Trophoblast cell (in vitro differentiated cells and primary cell): ENCODE data around the gene GHR.

Source experiments
- DNase-seq, 2 donors: peaks; one replicate each; pipeline ENCODE4 v3.0.0-alpha.2; 2016
- H2AFZ ChIP-seq: 2 replicates; pipeline ENCODE4 v1.6.1; 2013; ENCODE audit warnings: low read length, moderate library complexity, mild to moderate bottlenecking; ENCODE audit not compliant: insufficient read depth, poor library complexity
- H2AK5ac ChIP-seq: 2 replicates; pipeline ENCODE4 v1.6.1; 2013; ENCODE audit warnings: mild to moderate bottlenecking, low read length
- H2BK120ac ChIP-seq: 2 replicates; pipeline ENCODE4 v1.6.1; 2013; ENCODE audit warnings: low read length, mild to moderate bottlenecking, moderate library complexity; ENCODE audit not compliant: insufficient read depth, poor library complexity
- H2BK12ac ChIP-seq: 2 replicates; pipeline ENCODE4 v1.6.1; 2013; ENCODE audit warnings: mild to moderate bottlenecking, low read length, moderate library complexity
- H2BK5ac ChIP-seq: 2 replicates; pipeline ENCODE4 v1.6.1; 2013; ENCODE audit warnings: low read length, low read depth, moderate library complexity, mild to moderate bottlenecking; ENCODE audit not compliant: poor library complexity
- H3K14ac ChIP-seq: 2 replicates; pipeline ENCODE4 v1.6.1; 2013; ENCODE audit warnings: mild to moderate bottlenecking, low read length
- H3K18ac ChIP-seq: 2 replicates; pipeline ENCODE4 v1.6.1; 2013; ENCODE audit warnings: mild to moderate bottlenecking, low read length
- H3K23ac ChIP-seq: 2 replicates; pipeline ENCODE4 v1.6.1; 2013; ENCODE audit warnings: low read length
- H3K27ac ChIP-seq: 2 replicates; pipeline ENCODE4 v1.5.1; 2013; ENCODE audit warnings: low read depth, mild to moderate bottlenecking, inconsistent platforms, low read length, moderate library complexity
- H3K27me3 ChIP-seq: 2 replicates; pipeline ENCODE4 v1.6.1; 2013; ENCODE audit warnings: inconsistent platforms, mild to moderate bottlenecking, low read length, moderate library complexity; ENCODE audit not compliant: insufficient read depth
- H3K36me3 ChIP-seq, 2 experiments: 1 replicate in 1 of 2; 2 replicates in 1 of 2; pipeline ENCODE4 v1.6.1; 2013; ENCODE audit warnings: low read length in 2 of 2, mild to moderate bottlenecking in 2 of 2, moderate library complexity in 1 of 2; ENCODE audit not compliant: insufficient read depth in 2 of 2, control insufficient read depth in 1 of 2
- H3K4ac ChIP-seq: 2 replicates; pipeline ENCODE4 v1.6.1; 2013; ENCODE audit warnings: low read depth, mild to moderate bottlenecking, low read length, moderate library complexity
- H3K4me1 ChIP-seq, 2 experiments: 1 replicate in 1 of 2; 2 replicates in 1 of 2; pipeline ENCODE4 v1.6.1; 2013; ENCODE audit warnings: low read length in 2 of 2, mild to moderate bottlenecking in 2 of 2, moderate library complexity in 1 of 2; ENCODE audit not compliant: insufficient read depth in 2 of 2, control insufficient read depth in 1 of 2
- H3K4me2 ChIP-seq: 2 replicates; pipeline ENCODE4 v1.6.1; 2013; ENCODE audit warnings: inconsistent platforms, mild to moderate bottlenecking, low read length, moderate library complexity
- H3K4me3 ChIP-seq: 2 replicates; pipeline ENCODE4 v1.5.1; 2013; ENCODE audit warnings: mild to moderate bottlenecking, low read depth, low read length, inconsistent platforms
- H3K79me1 ChIP-seq: one replicate; pipeline ENCODE4 v1.6.1; 2013; ENCODE audit warnings: low read length
- H3K79me2 ChIP-seq: 2 replicates; pipeline ENCODE4 v1.6.1; 2013; ENCODE audit warnings: low read length, mild to moderate bottlenecking; ENCODE audit not compliant: control insufficient read depth, insufficient read depth, poor library complexity
- H3K9ac ChIP-seq: 2 replicates; pipeline ENCODE4 v1.6.1; 2013; ENCODE audit warnings: mild to moderate bottlenecking, low read length
- H3K9me3 ChIP-seq: 2 replicates; pipeline ENCODE4 v1.6.1; 2013; ENCODE audit warnings: low read depth, mild to moderate bottlenecking, control low read depth, inconsistent platforms, low read length; ENCODE audit not compliant: insufficient read depth
- H4K12ac ChIP-seq: 2 replicates; pipeline ENCODE4 v1.6.1; 2013; ENCODE audit warnings: low read depth, mild to moderate bottlenecking, low read length, moderate library complexity
- H4K8ac ChIP-seq: 2 replicates; pipeline ENCODE4 v1.6.1; 2013; ENCODE audit warnings: low read depth, mild to moderate bottlenecking, low read length, moderate library complexity
- H4K91ac ChIP-seq: one replicate; pipeline ENCODE4 v1.6.1; 2013; ENCODE audit warnings: low read depth, mild to moderate bottlenecking, low read length, moderate library complexity
- WGBS: extraction: QIAGEN DNeasy Blood & Tissue Kit; methylation state at CpG from one replicate; pipeline ENCODE4 v1.1.7; 2013; ENCODE audit warnings: missing lambda C conversion rate; ENCODE audit not compliant: insufficient read length, insufficient coverage; ENCODE audit errors: extremely low coverage; 5-methylcytosine and 5-hydroxymethylcytosine counted together

Gene GHR

DNA sequence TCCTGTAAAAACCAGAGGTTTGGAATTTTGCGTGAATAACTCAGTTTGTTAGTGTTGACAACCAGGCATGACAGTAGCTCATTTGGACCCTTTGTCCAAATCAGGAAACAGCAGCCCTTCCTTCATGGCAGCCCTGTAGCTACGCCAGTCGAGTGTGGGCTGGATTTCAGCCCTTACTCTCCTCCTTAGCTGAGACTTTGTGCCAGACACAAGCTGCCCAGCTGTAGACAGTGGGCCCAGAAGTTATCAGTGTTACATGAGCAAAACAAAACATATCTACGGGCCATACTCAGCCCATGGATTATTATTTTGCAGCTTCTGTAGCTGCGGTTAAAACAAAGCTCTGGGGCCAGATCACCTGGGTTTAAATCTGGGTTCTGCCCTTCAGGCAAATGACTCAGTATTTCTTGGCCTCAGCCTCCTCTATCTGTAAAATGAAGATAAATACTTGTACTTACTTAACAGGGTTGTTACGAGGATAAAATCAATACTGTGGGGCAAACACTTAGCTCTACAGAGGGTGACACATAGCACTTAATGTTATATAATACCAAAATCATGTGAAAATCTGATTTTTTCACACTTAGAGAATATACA is 76.9 kb downstream of the GHR start:
- H3K27me3 ChIP-seq: no peaks in the 10 kb centered on the region
- no peak overlapping the region for H3K18ac ChIP-seq
- H3K79me1 ChIP-seq: no peaks in the 10 kb centered on the region
- H3K4me2 ChIP-seq: no peak overlapping the region
- WGBS: no CpG with 5 or more reads among the region's 6 CpGs
- no peaks in the 10 kb centered on the region for H3K9me3 ChIP-seq
- no peak overlapping the region for H3K4ac ChIP-seq
- no peaks in the 10 kb centered on the region for H3K79me2 ChIP-seq
- no peak overlapping the region for H2AFZ ChIP-seq
- DNase-seq: peak in 1 of 2 donors; percentile 18
- H2AK5ac ChIP-seq: no peak overlapping the region
- no peak overlapping the region for H4K12ac ChIP-seq
- no peak overlapping the region for H3K4me3 ChIP-seq
- no peak overlapping the region for H4K8ac ChIP-seq
- no peak overlapping the region for H3K14ac ChIP-seq
- H2BK120ac ChIP-seq: no peak overlapping the region
- H3K23ac ChIP-seq: no peak overlapping the region
- H3K4me1 ChIP-seq: peaks cover 5 to 7% of the 10 kb centered on the region in 2 experiments
- no peak overlapping the region for H2BK5ac ChIP-seq
- H3K27ac ChIP-seq: no peak overlapping the region
- no peaks in the 10 kb centered on the region for H3K36me3 ChIP-seq
- no peak overlapping the region for H4K91ac ChIP-seq
- no peak overlapping the region for H2BK12ac ChIP-seq
- no peak overlapping the region for H3K9ac ChIP-seq

DNA sequence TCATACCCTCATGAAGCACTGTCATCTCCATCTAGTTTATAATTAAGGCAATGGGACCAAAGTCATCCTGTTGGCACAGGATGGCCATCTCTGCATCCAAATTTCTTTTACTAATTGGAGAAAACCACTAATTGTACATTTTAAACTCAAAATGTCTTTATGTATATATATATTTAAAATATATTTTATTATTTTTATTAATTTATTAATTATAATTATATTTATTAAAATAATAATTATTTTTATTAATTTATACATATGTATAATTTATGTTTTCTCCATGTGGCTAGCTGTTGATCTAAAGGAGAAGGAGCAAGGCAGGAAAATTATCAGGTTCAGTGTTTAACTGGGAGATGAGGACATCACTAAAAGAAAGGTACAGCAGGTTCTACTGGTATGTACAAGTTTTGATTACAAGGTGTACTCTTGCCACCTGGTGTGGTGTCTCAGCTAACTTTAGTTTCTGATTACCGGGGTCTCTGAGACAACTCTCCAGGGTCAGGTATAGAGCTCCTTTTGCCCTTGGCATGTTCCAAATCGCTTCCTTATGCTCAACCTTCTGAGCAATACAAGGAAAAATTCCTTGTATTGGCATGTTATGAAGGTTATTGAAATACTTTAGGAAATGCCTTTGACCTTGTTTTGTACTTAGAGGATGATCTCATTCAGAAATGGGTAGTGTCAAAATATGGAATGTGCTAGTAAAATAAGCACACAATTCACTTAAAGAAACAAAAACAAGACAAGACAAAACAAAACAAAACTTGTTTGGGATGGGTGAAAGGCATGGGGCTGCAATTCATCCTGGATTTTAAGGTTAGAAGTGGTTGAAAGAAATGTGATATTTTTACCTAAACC is 79.6 kb downstream of the GHR start:
- H2BK5ac ChIP-seq: peak overlapping the region; percentile 49
- H3K79me2 ChIP-seq: no peaks in the 10 kb centered on the region
- H4K12ac ChIP-seq: no peak overlapping the region
- H2BK120ac ChIP-seq: no peak overlapping the region
- no peaks in the 10 kb centered on the region for H3K36me3 ChIP-seq
- peak in 1 of 2 donors; percentile 37 for DNase-seq
- H3K79me1 ChIP-seq: no peaks in the 10 kb centered on the region
- no peak overlapping the region for H3K23ac ChIP-seq
- no peak overlapping the region for H3K18ac ChIP-seq
- no peak overlapping the region for H3K4ac ChIP-seq
- no peak overlapping the region for H2AFZ ChIP-seq
- H3K4me2 ChIP-seq: no peak overlapping the region
- H3K27me3 ChIP-seq: no peaks in the 10 kb centered on the region
- H4K8ac ChIP-seq: no peak overlapping the region
- no peak overlapping the region for H4K91ac ChIP-seq
- WGBS: no CpG with 5 or more reads among the region's 2 CpGs
- H3K27ac ChIP-seq: no peak overlapping the region
- H2BK12ac ChIP-seq: no peak overlapping the region
- no peak overlapping the region for H3K14ac ChIP-seq
- H2AK5ac ChIP-seq: no peak overlapping the region
- no peaks in the 10 kb centered on the region for H3K9me3 ChIP-seq
- H3K4me3 ChIP-seq: no peak overlapping the region
- H3K4me1 ChIP-seq: peaks cover 5 to 7% of the 10 kb centered on the region in 2 experiments
- no peak overlapping the region for H3K9ac ChIP-seq

- Histone ChIP-seq H3K27ac (no peak overlapping the region), H3K27me3 (no peaks in the 10 kb centered on the region), H3K79me2 (no peaks in the 10 kb centered on the region), H3K4me3 (no peak overlapping the region), H3K4me1 (peaks cover 0 to 2% of the 10 kb centered on the region in 2 experiments), H3K4me2 (no peak overlapping the region), H4K91ac (no peak overlapping the region), H3K4ac (no peak overlapping the region), H3K79me1 (no peaks in the 10 kb centered on the region), H4K12ac (no peak overlapping the region), H4K8ac (no peak overlapping the region), H2AK5ac (no peak overlapping the region), H3K9ac (no peak overlapping the region), H2BK12ac (no peak overlapping the region), H3K14ac (no peak overlapping the region), H2BK120ac (no peak overlapping the region), H3K23ac (no peak overlapping the region), H3K18ac (no peak overlapping the region), H2AFZ (no peak overlapping the region), H3K9me3 (no peaks in the 10 kb centered on the region), H2BK5ac (no peak overlapping the region), H3K36me3 (no peaks in the 10 kb centered on the region)
- WGBS: no CpG with 5 or more reads among the region's 2 CpGs
- no peak for DNase-seq
Observed at GRCh38 chr5:42506662-42507061, 83.4 kb downstream of the GHR start.

DNA sequence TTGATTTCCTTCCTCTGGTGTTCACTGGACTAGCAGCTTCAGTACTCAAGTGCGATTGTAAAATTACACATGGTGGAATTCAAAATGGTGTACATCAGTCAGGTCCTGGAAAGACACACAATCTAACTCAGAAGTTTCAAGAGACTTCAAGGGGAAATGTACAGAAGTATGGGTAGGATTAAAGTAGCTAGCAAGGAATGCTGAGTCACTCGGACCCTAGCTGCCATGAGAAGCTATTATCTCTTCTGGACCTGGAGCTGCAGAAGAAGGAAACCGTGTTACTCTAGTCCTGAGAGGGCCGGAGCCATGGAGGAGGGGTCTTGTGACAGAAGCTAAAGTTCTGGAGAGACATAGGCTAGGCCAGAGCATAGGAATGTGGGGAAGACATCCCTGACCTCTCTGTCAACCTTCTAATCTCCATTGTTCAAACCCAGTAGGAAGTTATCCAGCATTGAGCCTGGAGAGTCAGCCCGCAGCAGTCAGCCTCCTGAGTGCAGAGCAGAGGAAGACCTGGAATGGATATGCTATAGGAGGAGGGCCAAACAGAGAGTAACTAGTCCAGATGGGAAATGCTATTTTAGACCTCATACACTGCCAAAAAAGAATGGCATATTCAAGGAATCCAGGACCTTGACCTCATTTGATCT is 84.3 kb downstream of the GHR start:
- Histone ChIP-seq H3K4me3 (no peak overlapping the region), H3K9ac (no peak overlapping the region), H3K27ac (no peak overlapping the region), H2AFZ (no peak overlapping the region), H4K8ac (no peak overlapping the region), H3K4ac (no peak overlapping the region), H3K4me1 (peaks cover 0 to 2% of the 10 kb centered on the region in 2 experiments), H3K18ac (no peak overlapping the region), H2BK120ac (no peak overlapping the region), H4K91ac (no peak overlapping the region), H2BK12ac (no peak overlapping the region), H3K36me3 (no peaks in the 10 kb centered on the region), H4K12ac (no peak overlapping the region), H2BK5ac (no peak overlapping the region), H2AK5ac (no peak overlapping the region), H3K4me2 (no peak overlapping the region), H3K23ac (no peak overlapping the region), H3K9me3 (no peaks in the 10 kb centered on the region), H3K79me2 (no peaks in the 10 kb centered on the region), H3K27me3 (no peaks in the 10 kb centered on the region), H3K79me1 (no peaks in the 10 kb centered on the region), H3K14ac (no peak overlapping the region)
- DNase-seq: no peak
- no CpG with 5 or more reads among the region's 5 CpGs for WGBS
